DMS153 treated with DMSO at 0.1 percent for 48 hours (cell line): ENCODE results near the gene PTPRF.
"Not testable (repeated sequence)": the region's sequence is repeated elsewhere in the genome, so short reads cannot be mapped to it uniquely, and the experiment has no call there.

ENCODE experiments used
- DNase-seq: peaks from one replicate; lab custom pipeline; 2025; ENCODE audit not compliant: unreplicated experiment; lab: John Stamatoyannopoulos, UW

PTPRF gene

DNA sequence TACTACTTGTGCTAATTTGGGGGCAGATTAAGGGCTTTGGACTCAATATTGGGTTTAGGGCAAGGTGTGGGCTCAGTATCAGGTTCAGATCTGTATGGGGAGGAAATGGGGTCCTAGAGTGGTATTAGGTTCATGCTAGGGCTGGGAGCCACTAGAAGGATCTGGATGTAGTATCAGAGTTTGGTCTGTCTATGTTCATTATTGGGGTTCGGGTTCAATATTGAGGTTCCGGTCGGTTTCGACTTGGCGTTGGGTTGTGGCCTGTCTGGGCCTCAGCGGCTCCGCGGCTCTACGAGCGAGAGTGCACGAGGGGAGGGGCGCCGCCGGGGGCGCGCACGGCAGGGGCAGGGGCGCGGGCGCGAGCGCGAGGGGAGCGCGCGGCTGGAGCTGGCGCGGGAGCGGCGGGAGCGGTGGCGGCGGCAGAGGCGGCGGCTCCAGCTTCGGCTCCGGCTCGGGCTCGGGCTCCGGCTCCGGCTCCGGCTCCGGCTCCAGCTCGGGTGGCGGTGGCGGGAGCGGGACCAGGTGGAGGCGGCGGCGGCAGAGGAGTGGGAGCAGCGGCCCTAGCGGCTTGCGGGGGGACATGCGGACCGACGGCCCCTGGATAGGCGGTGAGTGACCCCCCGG lies at the start of gene PTPRF:
TSS of gene PTPRF (plus strand) at position 401 of the 624 bp plus-strand sequence. CDS start 14,193 bp downstream, outside the sequence.
- peak; percentile 69 for DNase-seq

DNA sequence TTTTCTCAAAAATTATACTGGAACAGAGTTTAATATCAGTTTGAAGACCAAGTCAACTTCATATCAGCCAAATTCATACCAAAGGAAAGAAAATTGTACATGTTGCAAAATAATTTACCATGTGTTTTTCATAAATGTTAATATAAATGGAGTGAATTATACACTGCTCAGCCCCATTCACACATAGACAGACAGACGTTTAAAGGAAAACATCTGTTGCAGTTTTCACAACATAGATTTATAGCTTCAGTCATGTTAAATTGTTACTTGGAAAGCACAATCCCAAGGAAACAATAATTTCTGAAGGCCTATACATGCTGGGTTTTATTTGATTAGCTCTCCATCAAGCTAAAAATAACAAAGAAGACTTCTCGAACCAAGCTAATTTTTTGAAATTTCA lies 49.2 kb upstream of the PTPRF start:
- DNase-seq: no peak

DNA sequence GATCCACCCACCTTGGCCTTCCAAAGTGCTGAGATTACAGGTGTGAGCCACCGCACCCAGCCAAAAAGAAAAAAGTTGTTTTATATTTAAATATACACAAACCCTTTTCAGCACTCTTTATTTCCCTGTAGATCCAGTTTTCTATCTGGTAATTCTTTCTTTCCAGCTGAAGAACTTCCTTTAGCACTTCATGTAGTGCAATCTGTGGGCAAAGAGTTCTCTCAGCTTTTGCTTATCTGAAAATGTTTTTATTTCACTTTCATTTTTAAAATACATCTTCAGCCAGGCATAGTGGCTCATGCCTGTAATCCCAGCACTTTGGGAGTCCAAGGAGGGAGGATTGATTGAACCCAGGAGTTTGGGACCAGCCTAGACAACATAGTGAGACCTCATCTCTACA lies 48.5 kb upstream of the PTPRF start:
- no peak for DNase-seq

DNA sequence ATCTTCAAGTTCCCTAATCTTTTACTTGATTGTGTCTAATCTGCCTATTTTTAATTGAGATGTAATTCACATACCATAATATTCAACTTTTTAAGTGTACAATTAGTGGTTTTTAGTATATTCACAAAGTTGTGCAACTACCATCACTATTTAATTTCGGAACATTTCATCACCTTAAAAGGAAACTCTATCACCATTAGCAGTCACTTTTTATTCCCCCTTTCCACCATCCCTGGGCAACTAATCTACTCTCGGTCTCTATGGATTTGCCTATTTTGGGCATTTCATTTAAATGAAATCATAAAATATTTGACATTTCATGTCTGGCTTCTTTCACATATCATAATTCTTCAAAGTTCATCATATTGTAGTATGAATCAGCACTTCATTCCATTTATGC lies 46.3 kb upstream of the PTPRF start:
- no peak for DNase-seq

DNA sequence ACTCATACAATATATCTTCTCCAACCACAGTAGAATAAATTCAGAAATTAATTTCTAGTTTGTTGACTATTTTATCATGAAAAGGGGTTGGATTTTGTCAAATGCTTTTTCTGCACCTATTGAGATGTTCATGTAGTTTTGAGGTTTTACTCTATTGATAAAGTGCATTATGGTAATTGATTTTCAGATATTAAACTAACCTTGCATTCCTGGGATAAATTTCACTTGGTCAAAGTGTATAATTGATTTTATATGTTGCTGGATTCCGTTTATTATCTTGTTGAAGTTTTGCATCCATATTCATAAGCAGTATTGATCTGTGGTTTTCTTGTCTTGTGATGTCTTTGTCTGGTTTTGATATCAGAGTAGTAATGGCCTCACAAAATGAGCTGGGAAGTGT lies 42.5 kb upstream of the PTPRF start:
- no peak for DNase-seq

DNA sequence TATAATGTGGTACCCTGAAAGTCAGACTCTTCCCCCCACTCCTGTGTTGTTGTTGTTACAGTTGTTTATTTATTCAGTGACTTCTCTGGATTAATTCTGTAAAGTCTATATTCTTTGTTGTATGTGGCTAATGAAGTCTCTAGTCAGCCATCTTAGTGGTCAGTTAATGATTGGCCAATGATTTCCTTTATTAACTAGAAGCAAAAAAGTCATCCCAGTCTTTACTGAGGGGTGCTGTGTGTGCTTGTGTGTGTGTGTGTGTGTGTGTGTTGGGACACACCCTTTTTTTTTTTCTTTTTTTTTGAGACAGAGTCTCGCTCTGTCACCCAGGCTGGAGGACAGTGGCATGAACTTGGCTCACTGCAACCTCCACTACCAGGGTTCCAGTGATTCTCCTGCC lies 39.6 kb upstream of the PTPRF start:
- no peak for DNase-seq

DNA sequence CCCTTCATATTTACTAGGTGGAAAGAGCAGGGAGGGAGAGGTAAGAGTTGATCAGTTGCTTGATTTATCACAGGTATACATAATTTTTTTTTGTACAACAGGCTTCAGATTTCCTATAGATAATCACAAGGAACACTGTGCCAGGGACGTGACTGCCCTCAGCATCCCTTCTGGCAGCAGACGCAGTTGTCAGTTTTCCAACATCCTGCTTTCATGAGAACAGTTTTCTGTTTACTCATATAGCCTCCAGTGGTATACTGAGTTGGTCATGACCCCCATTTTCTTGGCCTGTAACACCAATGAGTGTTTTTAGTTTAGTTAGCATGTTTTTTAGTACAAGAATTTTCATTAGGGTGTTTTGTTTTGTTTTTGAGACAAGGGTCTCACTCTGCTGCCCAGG lies 37.9 kb upstream of the PTPRF start:
- no peak for DNase-seq

DNA sequence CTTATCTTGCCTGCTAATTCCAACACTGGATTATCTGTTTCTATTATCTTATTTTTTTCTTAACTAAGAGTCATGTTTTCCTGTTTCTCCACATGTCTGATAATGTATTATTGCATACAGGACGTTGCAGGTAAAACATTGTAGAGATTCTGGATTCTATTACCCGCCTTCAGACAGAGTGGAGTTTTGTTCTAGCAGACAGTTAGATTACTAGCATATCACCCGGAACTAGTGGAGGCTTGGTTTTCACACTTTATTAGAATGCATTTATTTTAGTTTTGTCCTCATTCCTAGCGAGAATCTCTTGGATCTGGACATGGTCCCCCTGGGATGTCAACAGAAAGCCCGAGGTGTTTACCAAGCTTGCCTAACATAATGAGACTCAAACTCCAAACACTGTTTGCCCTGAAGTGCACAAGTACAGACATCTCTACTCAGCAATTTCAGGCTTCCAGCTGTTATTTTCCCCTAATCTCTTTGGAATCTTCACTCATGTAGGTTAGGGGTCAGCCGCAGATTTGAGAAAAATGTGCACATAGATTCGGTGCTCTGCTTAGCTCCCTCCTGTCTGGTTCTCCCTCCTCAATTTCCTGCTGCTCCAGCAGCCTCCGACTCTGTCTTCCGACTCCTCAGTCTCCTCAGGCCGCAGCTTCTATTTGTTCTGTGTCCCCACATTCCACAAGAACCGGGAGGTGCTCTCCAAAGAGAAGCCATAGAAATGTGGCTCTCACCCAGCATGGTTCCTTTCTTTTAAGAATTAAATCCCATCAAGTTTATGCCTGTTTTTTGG lies 36.8 kb upstream of the PTPRF start:
- DNase-seq: no peak

DNA sequence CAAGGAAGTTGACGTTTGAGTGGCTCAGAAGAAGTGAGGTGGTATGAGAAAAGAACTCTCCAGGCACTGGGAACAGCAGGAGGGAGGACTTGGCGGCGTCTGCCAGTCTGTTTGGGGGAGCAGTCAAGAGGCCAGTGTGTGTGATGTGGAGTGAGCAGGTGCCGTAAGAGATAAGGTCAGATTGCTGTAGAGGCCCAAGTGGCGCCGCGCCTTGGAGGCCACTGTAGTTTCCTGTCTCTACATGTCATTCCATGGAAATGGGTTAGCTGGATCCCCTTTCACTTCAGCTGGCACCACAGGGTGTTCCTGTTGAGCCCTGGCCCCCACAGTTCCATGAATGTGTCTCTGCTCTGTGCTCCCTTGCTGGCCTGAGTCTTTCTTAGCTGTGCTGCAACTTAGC lies 35.5 kb upstream of the PTPRF start:
- DNase-seq: no peak

DNA sequence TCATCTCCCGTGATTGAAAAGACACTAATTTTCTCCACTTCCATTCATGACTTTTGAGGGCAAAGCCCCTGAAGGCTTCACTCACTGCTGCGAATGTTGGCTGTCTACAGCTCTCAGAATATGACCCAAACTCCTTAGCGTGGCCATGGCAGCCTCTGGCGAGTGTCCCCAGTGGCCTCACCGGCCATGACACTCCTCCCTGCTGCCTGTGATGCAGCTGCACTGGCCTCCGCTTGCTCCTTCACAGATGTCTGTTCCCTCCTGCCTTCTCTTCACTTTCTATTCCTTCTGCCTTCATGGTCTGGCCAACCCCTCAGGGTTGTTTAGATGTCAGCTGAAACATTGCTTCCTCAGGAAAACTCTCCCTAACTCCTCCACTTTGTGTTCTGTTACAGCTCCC lies 30.8 kb upstream of the PTPRF start:
- DNase-seq: no peak

DNA sequence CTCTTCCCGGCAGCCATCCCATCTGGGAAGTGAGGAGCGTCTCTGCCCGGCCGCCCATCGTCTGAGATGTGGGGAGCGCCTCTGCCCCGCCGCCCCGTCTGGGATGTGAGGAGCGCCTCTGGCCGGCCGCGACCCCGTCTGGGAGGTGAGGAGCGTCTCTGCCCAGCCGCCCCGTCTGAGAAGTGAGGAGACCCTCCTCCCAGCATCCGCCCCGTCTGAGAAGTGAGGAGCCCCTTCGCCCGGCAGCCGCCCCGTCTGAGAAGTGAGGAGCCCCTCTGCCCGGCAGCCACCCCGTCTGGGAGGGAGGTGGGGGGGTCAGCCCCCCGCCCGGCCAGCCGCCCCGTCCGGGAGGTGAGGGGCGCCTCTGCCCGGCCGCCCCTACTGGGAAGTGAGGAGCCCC lies 28.9 kb upstream of the PTPRF start:
- DNase-seq: not testable (repeated sequence)

DNA sequence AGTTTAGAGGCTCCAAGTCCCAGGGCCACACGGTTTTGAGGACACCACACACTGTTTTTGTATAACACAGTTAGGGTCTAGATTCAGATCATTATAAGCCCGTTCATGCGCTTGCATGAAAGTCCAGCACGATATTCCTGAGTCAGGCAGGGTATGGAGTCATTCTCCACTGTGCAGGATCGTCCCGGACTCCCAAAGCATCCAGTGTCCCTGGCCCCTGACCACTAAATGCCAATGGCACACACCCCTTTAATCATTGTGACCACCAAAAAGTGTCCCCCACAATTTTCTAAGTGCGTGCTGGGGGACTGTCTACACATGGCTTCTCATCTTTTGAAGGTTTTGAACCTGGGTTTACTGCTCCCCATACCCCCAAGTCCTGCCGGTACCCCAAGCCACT lies 27.1 kb upstream of the PTPRF start:
- no peak for DNase-seq

DNA sequence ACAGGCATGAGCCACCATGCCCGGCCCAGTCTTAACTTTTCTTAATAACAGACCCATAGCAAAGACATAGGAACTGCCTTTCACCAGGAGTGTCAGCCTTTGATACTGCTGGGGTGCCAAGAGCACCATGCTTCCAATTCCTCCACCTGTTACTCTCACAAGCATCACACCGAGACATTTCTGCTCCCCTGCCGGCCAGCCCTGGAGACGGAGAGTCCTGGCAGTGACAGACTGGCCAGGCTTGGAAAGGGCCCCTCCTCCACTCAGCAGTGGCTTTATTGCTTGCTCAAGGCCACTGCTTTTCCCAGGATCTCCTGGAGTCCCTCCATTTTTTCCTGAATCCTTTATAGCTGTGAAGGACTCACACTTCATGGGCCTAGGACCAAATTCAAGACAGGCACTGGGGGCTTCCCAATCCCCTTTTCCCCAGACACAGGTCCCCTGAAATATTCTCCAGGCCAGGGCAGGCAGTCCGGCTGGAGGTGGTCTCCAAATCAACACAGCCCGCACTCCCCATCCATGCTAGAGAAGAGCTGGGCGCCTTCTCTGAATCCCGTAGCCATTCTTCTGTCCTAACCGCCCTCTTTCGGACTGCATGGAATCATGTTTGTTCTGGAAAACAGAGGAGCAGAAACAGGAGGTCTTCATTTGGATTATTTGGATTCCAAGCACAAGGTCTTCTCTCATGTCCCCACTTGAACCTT lies 25.5 kb upstream of the PTPRF start:
- no peak for DNase-seq

DNA sequence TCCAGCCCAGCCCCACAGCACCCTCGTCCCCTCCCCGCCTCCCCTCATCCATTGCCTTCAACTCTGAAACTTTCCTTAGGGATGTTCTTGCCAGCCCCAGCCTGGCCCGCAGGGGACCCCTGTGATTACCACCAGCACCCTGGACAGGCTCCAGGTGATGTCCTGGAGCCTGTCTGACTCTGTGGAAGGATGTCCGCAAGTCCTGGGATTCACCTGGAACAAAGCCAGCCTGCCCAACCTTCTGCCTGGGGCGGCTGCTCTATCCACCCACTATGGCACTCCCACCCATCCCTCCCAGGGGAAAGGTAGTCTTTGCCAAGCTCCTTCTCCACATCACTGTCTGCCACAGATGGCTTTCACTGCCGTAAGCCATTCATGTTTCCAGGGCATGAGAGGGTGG lies 24.4 kb upstream of the PTPRF start:
- DNase-seq: no peak

DNA sequence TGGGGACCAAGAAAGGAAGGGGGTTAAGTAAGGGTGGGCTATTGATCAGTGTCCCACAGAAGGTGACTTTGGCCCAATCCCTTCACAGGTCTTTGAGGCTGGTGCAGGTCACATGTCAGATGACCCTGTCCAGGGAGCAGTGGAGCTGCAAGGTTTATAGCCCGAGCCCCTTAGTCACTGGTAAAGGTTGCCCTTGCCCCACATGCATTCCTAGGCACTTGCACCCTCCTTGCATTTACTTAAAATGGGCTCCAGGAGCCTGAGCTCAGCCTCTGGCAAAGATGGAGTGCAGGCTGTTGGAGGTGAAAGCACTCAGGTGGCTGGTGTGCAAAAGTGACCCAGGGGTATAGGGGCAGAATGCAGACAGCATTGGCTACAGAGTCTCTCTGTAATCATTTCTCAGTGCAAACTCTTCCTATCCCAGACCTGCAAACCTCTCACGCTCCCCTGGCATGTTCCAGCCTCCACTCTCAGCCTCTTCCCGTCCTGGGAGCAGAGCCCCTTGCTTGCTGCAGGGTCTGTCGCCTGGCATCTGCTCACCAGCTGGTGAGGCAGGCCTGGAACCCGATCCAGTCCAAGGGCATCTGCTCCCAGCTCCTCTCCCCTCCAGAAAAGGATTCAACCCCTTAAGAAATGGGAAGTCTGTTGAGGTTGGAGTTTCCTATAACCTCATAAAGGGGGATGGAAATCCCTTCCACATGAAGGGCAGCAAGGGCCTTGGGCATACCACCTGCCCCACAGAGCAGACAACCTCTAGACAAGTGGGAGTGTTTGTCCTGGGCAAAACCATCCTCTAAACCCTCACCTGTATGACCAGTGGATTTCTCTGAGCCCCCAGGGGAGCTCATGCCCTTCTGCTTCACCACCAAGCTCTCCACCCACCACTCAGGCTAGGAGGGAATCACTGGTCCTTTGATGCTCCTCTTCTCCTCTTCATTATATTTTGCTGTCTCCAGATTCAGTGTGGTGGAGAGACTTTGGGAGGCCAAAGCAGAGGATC lies 23.1 kb upstream of the PTPRF start:
- no peak for DNase-seq

DNA sequence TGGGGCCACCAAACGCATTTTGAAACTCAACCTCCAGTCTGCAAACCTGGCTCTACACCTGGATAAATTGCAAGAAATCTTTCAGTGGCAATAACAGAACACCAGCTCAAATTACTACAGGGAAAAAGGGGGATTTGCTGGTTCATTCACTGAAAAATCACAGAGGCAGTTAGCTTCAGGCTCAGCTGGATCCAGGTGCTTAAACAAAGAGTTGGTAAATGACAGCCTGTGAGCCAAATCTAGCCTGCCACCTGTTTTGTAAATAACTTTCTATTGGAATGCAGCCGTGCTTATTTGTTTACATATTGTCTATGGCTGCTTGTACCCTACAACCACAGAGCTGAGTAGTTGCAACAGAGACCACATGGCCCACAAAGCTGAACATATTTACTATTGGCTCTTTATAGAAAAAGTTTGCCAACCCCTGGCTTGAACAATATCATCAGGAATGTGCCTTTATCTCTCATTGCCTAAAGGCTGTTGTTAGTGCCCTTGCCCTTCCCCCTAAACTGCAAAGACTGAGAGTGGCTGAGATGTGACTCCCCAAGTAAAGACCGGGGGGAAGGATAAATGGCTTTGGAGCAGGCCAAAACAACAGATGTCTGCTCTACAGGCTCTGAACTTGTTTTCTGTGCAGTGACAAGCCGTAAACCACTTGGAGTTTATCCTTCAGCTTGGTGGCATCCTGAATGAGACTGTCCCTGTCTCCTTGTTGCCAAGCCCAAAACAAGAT lies 21.5 kb upstream of the PTPRF start:
- DNase-seq: no peak

DNA sequence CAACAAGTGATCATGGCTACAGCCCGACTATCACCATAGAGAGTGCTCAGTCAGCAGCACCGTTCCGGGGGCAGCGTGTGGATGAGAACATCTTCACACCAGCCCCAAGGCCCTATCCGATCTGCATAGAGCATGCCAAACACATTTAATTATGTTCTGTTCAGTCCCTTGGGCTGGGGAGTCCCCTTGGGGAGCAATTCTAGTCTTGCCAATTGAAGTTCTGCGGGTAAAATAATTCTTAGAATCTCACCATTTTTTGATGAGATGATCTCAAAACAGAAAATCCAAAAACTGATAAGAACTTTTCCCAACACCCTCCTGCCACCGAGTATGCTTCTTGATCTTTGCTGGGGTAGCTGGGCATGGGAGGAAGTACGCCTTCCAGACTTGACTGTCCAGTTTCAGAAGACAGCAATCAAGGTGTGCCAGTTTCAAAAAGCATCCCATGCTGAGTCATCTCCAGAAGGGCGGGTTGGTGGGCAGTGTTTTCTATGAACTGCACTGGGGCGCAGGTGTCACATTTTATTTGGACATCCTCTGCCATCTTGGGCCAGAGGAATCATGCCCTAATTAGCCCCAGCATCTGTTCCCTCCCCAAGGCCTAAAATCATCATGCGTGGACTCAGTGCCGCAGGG lies 20.8 kb upstream of the PTPRF start:
- DNase-seq: no peak

DNA sequence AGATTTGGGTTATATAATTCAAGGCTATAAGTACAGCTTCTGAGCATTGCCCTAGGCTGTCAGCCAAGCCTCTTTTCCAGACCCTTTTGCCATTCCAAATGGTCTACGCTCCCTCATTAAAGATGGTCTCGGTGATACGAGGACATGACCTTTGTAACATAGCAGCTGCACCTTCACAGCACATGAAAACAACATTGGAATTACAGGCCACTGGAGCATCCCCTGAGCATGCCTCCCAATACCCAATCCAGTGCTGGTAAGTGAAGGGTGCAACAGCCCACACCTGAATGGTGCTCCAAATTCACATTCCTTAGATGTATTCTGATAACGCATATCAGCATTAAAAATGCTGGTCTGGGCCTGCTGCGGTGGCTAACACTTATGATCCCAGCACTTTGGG lies 20.1 kb upstream of the PTPRF start:
- no peak for DNase-seq

DNA sequence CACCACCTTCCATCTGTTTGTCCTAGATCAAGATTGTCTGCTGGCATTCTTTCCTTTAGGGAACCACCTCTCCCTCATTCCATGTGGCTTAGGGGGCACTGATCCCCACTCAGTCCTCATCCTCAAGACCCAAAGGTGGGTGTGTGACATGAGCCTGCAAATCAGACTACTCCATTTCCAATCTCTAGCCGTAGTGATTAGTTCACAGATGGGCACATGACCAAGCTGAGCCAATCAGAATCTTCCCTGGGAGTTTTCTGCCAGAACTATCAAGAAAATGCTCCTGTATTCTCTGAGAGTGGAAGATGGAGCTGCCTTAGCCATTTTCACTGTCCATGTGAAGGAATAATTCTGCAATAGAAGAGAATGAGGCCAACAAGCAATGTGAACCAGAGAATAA lies 19.3 kb upstream of the PTPRF start:
- DNase-seq: no peak

DNA sequence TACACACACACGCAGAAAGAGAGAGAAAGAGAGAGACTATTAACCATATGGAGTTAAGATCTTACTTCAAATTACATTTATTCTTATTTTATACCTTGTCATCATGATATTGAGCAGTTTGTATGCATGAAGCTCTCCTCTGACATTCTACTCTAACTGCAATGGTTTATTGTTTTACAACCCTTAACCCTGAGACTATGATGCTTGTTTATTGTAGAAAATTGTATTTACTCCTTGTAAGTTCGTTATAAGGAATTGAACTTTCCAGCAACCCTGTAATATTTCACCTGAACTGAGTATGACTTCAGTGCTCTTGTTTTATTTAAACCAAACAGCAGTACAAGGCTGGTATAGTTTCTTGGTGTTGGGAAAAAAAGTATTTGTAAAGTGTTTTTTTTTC lies 18.6 kb upstream of the PTPRF start:
- DNase-seq: no peak
